NCI-H510A treated with DMSO at 0.1 percent for 48 hours (cell line): ENCODE results near the gene PID1.

Experiments
- DNase-seq: peaks from one replicate; lab custom pipeline; 2025; lab: John Stamatoyannopoulos, UW

Gene PID1

DNA sequence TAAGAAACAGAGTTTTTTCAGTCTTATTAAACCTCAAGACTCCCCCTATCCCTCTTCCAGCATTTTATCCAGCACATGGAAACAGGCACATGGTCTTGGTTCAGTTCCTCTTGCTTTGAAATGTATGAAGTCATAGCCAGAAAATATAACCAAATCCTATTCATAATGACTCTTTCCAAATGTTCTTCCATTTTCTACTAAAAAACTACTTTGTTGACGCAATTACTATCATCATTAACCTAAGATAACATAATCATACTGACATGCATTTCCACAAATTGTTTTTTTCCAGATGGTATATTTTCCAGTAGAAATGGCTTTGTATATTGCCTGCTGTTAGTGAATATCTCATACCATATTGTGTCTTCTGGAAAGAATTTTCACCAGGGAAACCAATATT, 261.3 kb downstream of the PID1 start:
- no peak for DNase-seq

DNA sequence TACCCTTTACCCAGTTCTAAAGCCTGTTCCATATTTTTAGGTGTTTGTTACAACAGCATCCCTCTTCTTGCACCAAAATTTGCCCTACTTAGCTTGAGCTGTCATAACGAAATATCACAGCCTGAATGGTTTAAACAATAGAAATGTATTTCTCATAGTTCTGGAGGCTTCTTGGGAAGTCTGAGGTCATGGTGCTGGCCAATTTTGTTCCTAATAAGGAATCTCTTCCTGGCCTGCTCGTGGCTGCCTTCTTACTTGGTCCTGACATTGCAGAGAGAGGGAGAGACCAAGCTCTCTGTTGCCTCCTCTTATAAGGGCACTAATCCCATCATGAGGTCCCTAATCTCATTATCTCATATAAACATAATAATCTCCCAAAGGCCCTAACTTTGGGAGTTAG, 267.8 kb downstream of the PID1 start:
- DNase-seq, result no peak

GRCh38 chr2:229001196-229001595, 269.9 kb downstream of the PID1 start:
- DNase-seq, result no peak

GRCh38 chr2:228999326-228999725, 271.8 kb downstream of the PID1 start:
- no peak for DNase-seq

DNA sequence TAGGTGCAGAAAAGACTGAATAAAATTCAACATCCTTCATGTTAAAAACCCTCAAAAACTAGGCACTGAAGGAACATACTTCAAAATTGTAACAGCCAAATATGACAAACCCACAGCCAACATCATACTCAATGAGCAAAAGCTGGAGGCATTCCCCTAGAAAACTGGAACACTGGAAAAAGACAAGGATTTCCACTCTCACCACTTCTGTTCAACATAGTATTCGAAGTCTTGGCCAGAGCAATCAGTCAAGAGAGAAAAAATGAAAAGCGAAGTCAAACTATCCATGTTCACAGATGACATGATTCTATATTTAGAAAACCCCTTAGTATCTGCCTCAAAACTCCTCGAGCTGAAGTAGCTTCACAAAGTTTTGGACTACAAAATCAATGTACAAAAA, 282.3 kb downstream of the PID1 start:
- DNase-seq, result no peak

- DNase-seq, result no peak
Observed at GRCh38 chr2:228987441-228988155, 283.5 kb downstream of the PID1 start.

DNA sequence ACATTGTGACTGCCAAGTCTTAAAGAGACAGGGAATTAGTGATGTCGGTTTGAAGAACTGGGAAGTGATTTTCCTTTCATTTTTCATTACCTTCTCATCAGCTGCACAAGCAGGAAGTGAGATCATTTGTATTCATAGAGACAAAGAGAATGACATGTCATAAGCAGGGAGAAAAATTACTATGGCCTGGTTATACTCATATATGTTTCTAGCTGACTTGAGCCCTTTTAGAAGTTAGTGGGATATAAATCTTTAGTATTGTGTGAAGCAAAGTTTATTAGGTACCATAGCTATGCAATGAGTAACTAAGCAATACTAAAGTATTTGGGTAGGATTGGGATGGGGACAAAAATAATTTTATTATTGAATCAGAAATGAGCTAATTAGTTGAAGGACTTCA, 284.1 kb downstream of the PID1 start:
- DNase-seq, result no peak

DNA sequence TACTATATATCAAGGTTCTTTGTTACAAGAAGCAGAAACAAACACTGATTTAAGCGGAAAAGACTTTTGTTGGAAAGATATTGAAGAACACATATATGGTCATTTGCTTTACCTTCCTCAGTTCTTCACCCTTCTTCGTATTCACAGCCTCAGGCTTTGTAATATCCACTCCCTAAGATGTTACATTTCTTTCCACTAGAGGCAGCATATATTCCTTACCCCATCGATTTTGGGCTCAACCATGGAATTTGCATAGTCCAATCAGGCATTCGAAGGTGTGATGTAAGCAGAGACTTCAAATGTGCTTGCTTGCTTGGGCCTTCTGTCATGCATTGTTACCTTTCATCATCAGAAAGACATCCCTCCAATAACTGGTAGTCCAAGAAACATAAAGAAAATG, 287.4 kb downstream of the PID1 start:
- DNase-seq, result no peak

GRCh38 chr2:228974169-228974568, 296.9 kb downstream of the PID1 start:
- no peak for DNase-seq
